Keratinocyte (primary cell): Measurements from ENCODE around the gene DPAGT1. TPM values are rescaled to one million over a fixed set of nuclear protein-coding genes. Genes with fewer than 3 reads are reported as not detected.
A peak's percentile ranks its signal among the peaks of the same experiment; 100 is the strongest.
"Not testable (repeated sequence)": the region's sequence is repeated elsewhere in the genome, so short reads cannot be mapped to it uniquely, and the experiment has no call there.

Experiments
- DNase-seq: peaks from one replicate; pipeline ENCODE4 v3.0.0-alpha.2; 2011; ENCODE audit warnings: low read depth, missing footprints, low spot score
- FAIRE-seq: peaks from 2 replicates; lab custom pipeline; 2011; peaks lifted over from hg19 to GRCh38; lab: Jason Lieb, UNC
- H2AFZ ChIP-seq: 2 replicates; pipeline ENCODE4 v1.6.0; 2012; ENCODE audit warnings: low read length, control low read depth, inconsistent platforms; ENCODE audit not compliant: control insufficient read depth
- H3K27ac ChIP-seq: 2 replicates; pipeline ENCODE4 v1.5.1; 2011; ENCODE audit warnings: low read length; ENCODE audit not compliant: control insufficient read depth, insufficient read depth
- H3K27me3 ChIP-seq: 3 replicates; pipeline ENCODE4 v1.6.0; 2011; ENCODE audit warnings: low read length; ENCODE audit not compliant: control insufficient read depth, insufficient read depth; ENCODE audit errors: extremely low read depth
- H3K36me3 ChIP-seq, 2 experiments: 2 replicates in 1 of 2; 3 replicates in 1 of 2; pipeline ENCODE4 v1.5.1; 2011; ENCODE audit warnings: low read length in 2 of 2, mild to moderate bottlenecking in 1 of 2; ENCODE audit not compliant: control insufficient read depth in 2 of 2, insufficient read depth in 2 of 2; ENCODE audit errors: extremely low read depth in 1 of 2
- H3K4me1 ChIP-seq: 3 replicates; pipeline ENCODE4 v1.5.1; 2011; ENCODE audit warnings: low read length; ENCODE audit not compliant: control insufficient read depth, insufficient read depth; ENCODE audit errors: extremely low read depth
- H3K4me2 ChIP-seq: 3 replicates; pipeline ENCODE4 v1.6.0; 2011; ENCODE audit warnings: low read depth, low read length; ENCODE audit not compliant: control insufficient read depth, insufficient read depth; ENCODE audit errors: extremely low read depth
- H3K4me3 ChIP-seq, 3 experiments: fragments of 200-600 bp in 1 of 3; sonication (generic) in 1 of 3; 2 replicates in 2 of 3; 3 replicates in 1 of 3; pipeline ENCODE4 v1.5.1; 2011 to 2016; ENCODE audit warnings: low read length in 3 of 3, mild to moderate bottlenecking in 3 of 3, control low read depth in 2 of 3, inconsistent platforms in 1 of 3, low read depth in 1 of 3, mixed read lengths in 1 of 3, mixed run types in 1 of 3, moderate library complexity in 1 of 3; ENCODE audit not compliant: control insufficient read depth in 2 of 3, insufficient read depth in 2 of 3; ENCODE audit errors: extremely low read depth in 1 of 3
- H3K79me2 ChIP-seq: 2 replicates; pipeline ENCODE4 v1.6.0; 2012; ENCODE audit warnings: low read length; ENCODE audit not compliant: control insufficient read depth, insufficient read depth
- H3K9ac ChIP-seq: 3 replicates; pipeline ENCODE4 v1.6.0; 2011; ENCODE audit warnings: low read length; ENCODE audit not compliant: control insufficient read depth, insufficient read depth; ENCODE audit errors: extremely low read depth
- H3K9me1 ChIP-seq: 3 replicates; pipeline ENCODE4 v1.6.0; 2011; ENCODE audit warnings: low read length; ENCODE audit not compliant: control insufficient read depth, insufficient read depth; ENCODE audit errors: extremely low read depth
- H3K9me3 ChIP-seq: 2 replicates; pipeline ENCODE4 v1.5.1; 2012; ENCODE audit warnings: low read depth, low read length; ENCODE audit not compliant: control insufficient read depth
- H4K20me1 ChIP-seq: 3 replicates; pipeline ENCODE4 v1.6.0; 2011; ENCODE audit warnings: low read length; ENCODE audit not compliant: control insufficient read depth, insufficient read depth; ENCODE audit errors: extremely low read depth
- CTCF ChIP-seq, 3 experiments: IDR thresholded peaks in 1 of 3; conservative IDR thresholded peaks in 1 of 3; optimal IDR thresholded peaks in 1 of 3; 2 replicates in 2 of 3; 3 replicates in 1 of 3; pipeline versions ENCODE3 to v1.5.1; 2011; ENCODE audit warnings: low read length in 3 of 3, mild to moderate bottlenecking in 3 of 3, moderate library complexity in 2 of 3, control low read depth in 1 of 3, inconsistent platforms in 1 of 3; ENCODE audit not compliant: insufficient read depth in 2 of 3; ENCODE audit errors: extremely low read depth in 1 of 3
- EZH2 ChIP-seq: IDR thresholded peaks from one replicate; pipeline ENCODE4 v1.6.1; 2012; ENCODE audit warnings: inconsistent platforms, mild to moderate bottlenecking, low read length, moderate library complexity
- dilution Hi-C: fragments of 300-500 bp; cut with MboI; formaldehyde crosslinking; loops from one replicate; pipeline ENCODE4 v1.7.0; 2020; ENCODE audit warnings: low sequenced_read_pairs; ENCODE audit not compliant: extremely low pct_ligation_motif_present
- polyA plus RNA-seq, 5 experiments: library from polyadenylated mRNA; depleted of rRNA in 3 of 5; stranded (reverse) in 3 of 5; stranded (forward) in 1 of 5; unstranded in 1 of 5; fragments of >200 nt; gene quantifications; 1 replicate in 1 of 5; 2 replicates in 3 of 5; 3 replicates in 1 of 5; pipeline versions ENCODE4 v1.2.1 to v1.2.3, GENCODE V29; 2011 to 2012; ENCODE audit warnings: missing spikeins in 2 of 5, low read depth in 1 of 5, low replicate concordance in 1 of 5

Gene DPAGT1
- polyA plus RNA-seq, 1 donor (not counting 4 experiments of a cell fraction or from before 2014, with no cell fraction given), result 59.7 TPM

GRCh38 chr11:119106564-119107537, 5.2 kb upstream of the DPAGT1 start, which contains the start of gene C2CD2L:
TSS of gene C2CD2L (plus strand) at chr11:119107344. CDS start at chr11:119107742, 398 bp downstream.
- Histone ChIP-seq H4K20me1 (no peaks in the 10 kb centered on the region), H3K79me2 (peaks cover 10% of the 10 kb centered on the region), H3K4me1 (peaks cover 28% of the 10 kb centered on the region), H2AFZ (peak within 1 kb of the TSS; percentile 75), H3K27me3 (no peaks in the 10 kb centered on the region), H3K9me1 (peaks cover 8% of the 10 kb centered on the region), H3K4me3 (peak within 1 kb of the TSS; percentile 76 to 82 (median 82)), H3K9ac (peak within 1 kb of the TSS; percentile 76), H3K27ac (peak within 1 kb of the TSS; percentile 67), H3K36me3 (peaks cover under 1 to 6% of the 10 kb centered on the region in 2 experiments), H3K4me2 (peak within 1 kb of the TSS; percentile 95), H3K9me3 (no peaks in the 10 kb centered on the region)
- TF ChIP-seq CTCF (optimal IDR thresholded peaks at IDR 0.05 in 1 of 3, IDR thresholded peaks at IDR 0.05 in 1 of 3, conservative IDR thresholded peaks at IDR 0.05 in 1 of 3; ENCODE audit: extremely low read depth in 1 of 3, insufficient read depth in 2 of 3, low read length in 3 of 3) (no peak), EZH2 (no peak)
- FAIRE-seq, result peak; percentile 70
- DNase-seq, result peak; percentile 75
- dilution Hi-C loops, result no loop called here

DNA sequence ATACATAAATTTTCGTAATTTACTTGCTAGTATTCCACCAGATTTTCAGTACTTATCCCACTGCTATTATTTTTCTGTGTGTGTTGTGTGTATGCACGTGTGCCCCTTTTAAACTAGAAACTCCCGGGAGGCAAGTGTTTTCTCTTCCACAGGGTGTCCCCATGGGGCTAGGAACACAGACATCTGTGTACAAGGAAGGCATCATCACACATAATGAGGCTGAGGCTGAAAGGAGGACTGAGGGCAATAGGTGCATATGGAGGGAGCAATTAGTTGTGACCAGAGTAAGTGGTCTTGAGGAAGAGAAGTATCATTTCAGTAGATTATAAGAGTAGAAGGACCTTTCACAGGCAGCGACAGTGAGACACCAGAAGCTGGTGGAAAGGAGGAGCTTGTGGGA, 2.1 kb upstream of the DPAGT1 start:
- Histone ChIP-seq H3K9ac (no peak overlapping the region), H3K4me3 (no peak overlapping the region), H3K4me2 (no peak overlapping the region), H2AFZ (no peak overlapping the region), H3K4me1 (peaks cover 39% of the 10 kb centered on the region), H3K9me3 (no peaks in the 10 kb centered on the region), H4K20me1 (no peaks in the 10 kb centered on the region), H3K36me3 (no peaks in the 10 kb centered on the region), H3K9me1 (peaks cover 5% of the 10 kb centered on the region), H3K27ac (no peak overlapping the region), H3K27me3 (no peaks in the 10 kb centered on the region), H3K79me2 (peaks cover 28% of the 10 kb centered on the region)
- TF ChIP-seq CTCF (optimal IDR thresholded peaks at IDR 0.05 in 1 of 3, IDR thresholded peaks at IDR 0.05 in 1 of 3, conservative IDR thresholded peaks at IDR 0.05 in 1 of 3; ENCODE audit: extremely low read depth in 1 of 3, insufficient read depth in 2 of 3, low read length in 3 of 3) (no peak), EZH2 (no peak)
- FAIRE-seq (no peak), DNase-seq (no peak)
- dilution Hi-C loops, result no loop called here

DNA sequence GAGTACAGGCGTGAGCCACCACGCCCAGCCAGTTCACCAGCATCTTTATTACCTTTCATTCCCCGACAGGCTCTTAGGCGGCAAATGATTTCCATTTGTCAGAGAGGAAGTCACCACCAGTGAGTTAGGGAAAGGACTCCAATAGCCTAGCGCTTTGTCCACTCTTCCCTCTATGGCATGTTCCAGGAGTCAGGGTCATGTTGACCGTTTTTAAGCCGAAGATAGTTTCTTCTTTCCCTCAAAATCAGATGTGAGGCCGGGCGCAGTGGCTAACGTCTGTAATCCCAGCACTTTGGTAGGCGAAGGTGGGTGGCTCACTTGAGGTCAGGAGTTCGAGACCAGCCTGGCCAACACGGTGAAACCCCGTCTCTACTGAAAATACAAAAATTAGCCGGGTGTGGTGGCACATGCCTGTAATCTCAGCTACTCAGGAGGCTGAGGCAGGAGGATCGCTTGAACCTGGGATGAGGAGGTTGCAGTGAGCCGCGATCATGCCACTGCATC, 1.6 kb upstream of the DPAGT1 start:
- H3K4me3 ChIP-seq, H3K9me3 ChIP-seq, H4K20me1 ChIP-seq, FAIRE-seq, H3K9me1 ChIP-seq, H3K36me3 ChIP-seq, H3K27me3 ChIP-seq, DNase-seq, dilution Hi-C loops: not testable (repeated sequence)
- Histone ChIP-seq H2AFZ (peak overlapping the region; percentile 77), H3K4me2 (peak overlapping the region; percentile 97), H3K79me2 (peaks cover 23% of the 10 kb centered on the region), H3K27ac (peak overlapping the region; percentile 99), H3K9ac (peak overlapping the region; percentile 91), H3K4me1 (peaks cover 33% of the 10 kb centered on the region)
